ENCODE results near the gene REX1BD.

DNA sequence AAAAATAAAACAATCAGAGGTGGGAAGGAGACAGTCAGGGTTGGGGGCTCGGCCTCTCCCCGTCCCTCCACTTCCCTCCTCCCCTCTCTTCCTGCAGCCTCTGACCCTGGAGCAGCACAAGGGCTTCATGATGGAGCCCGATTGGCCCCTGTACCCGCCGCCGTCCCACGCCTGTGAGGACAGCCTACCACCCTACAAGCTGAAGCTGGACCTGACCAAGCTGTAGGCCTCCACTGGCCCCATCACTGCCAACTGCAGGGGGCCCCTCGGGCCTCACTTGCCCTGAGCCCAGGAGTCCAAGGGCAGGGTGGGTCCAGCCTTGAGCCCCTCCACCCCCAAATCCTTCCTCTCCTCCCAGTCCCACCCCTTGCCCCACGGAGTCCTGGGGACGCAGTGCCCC is 31.7 kb downstream of the REX1BD start:
- TF ChIP-seq, protein P1, sequence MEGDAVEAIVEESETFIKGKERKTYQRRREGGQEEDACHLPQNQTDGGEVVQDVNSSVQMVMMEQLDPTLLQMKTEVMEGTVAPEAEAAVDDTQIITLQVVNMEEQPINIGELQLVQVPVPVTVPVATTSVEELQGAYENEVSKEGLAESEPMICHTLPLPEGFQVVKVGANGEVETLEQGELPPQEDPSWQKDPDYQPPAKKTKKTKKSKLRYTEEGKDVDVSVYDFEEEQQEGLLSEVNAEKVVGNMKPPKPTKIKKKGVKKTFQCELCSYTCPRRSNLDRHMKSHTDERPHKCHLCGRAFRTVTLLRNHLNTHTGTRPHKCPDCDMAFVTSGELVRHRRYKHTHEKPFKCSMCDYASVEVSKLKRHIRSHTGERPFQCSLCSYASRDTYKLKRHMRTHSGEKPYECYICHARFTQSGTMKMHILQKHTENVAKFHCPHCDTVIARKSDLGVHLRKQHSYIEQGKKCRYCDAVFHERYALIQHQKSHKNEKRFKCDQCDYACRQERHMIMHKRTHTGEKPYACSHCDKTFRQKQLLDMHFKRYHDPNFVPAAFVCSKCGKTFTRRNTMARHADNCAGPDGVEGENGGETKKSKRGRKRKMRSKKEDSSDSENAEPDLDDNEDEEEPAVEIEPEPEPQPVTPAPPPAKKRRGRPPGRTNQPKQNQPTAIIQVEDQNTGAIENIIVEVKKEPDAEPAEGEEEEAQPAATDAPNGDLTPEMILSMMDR (IDR thresholded peaks at IDR 0.05; ENCODE audit: low read depth, low read length), result no peak
- TF ChIP-seq POLR2A (IDR thresholded peaks at IDR 0.05; ENCODE audit: extremely low read depth, insufficient read length), result no peak
